Measurements from ENCODE around the gene CCDC102A. TPM values are rescaled to one million over a fixed set of nuclear protein-coding genes. Genes with fewer than 3 reads are reported as not detected.

Gene CCDC102A
- total RNA-seq, 1 donor from 2014 or later = 7.8 TPM

DNA sequence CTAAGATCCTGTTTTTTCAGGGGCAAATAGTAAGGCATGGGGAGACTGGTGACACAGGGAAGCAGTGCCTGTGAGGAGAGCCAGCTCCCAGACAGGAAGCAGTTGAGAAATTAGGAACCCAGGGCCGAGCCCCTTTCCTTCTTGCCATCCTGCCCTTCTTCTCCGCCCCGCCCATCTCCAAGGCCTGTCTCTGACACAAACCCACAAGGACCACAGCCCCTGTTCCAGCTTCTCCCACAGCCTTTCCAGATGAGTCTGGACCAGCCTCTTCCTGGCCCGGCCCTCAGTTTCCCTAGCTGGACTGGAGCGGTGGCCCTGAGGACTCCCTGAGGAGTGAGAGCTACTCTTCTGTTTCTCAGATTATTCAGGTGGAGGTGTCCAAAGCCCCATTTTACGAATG is 9.9 kb downstream of the CCDC102A start:
- H3K36me3 ChIP-seq (ENCODE audit: control insufficient read depth in 3 of 3, insufficient read depth in 3 of 3, low read length in 3 of 3) = peaks cover 0 to 2% (median 2%) of the 10 kb centered on the region in 3 donors

DNA sequence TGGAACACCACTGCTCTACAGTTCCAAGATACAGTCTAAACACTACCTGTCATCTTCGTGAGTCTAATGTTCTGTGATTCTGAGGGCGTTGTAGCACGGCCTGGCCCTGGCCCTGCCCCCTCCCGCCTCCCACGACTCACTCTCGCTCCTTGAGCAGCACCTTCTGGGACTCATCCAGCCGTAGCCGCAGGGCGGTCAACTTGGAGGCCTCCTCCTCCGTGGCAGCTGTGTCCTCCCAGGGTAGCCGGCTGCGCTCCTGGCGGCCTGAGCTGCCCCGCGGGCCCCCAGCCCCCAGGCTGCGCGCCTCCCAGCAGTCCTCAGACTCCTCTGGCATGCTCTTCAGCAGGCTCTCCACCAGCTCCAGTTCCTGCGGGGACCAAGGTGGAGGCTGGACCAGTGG is 10.6 kb downstream of the CCDC102A start:
- Histone ChIP-seq H3K4me3 (ENCODE audit: low read length in 3 of 3) (no peak overlapping the region), H3K27me3 (ENCODE audit: control insufficient read depth in 3 of 3, insufficient read depth in 3 of 3, low read length in 3 of 3) (no peaks in the 10 kb centered on the region), H3K9ac (ENCODE audit: low read depth in 1 of 3, low read length in 3 of 3) (no peak overlapping the region), H3K36me3 (ENCODE audit: control insufficient read depth in 3 of 3, insufficient read depth in 3 of 3, low read length in 3 of 3) (peaks cover 0 to 2% (median 2%) of the 10 kb centered on the region in 3 donors), H3K9me3 (ENCODE audit: control insufficient read depth in 3 of 3, low read length in 3 of 3) (no peaks in the 10 kb centered on the region), H3K27ac (ENCODE audit: low read depth, low read length) (no peak overlapping the region), H3K4me1 (ENCODE audit: control insufficient read depth in 3 of 3, insufficient read depth in 3 of 3, low read length in 3 of 3) (peaks cover 0 to 7% (median 6%) of the 10 kb centered on the region in 3 donors)

More for the DNA sequence above, 9.9 kb downstream of the CCDC102A start:
- H3K9me3 ChIP-seq (ENCODE audit: control insufficient read depth in 3 of 3, low read length in 3 of 3) = no peaks in the 10 kb centered on the region
- H3K4me1 ChIP-seq (ENCODE audit: control insufficient read depth in 3 of 3, insufficient read depth in 3 of 3, low read length in 3 of 3) = peaks cover 0 to 8% (median 8%) of the 10 kb centered on the region in 3 donors
- H3K9ac ChIP-seq (ENCODE audit: low read depth in 1 of 3, low read length in 3 of 3) = no peak overlapping the region
- H3K27ac ChIP-seq (ENCODE audit: low read depth, low read length) = no peak overlapping the region
- no peaks in the 10 kb centered on the region for H3K27me3 ChIP-seq (ENCODE audit: control insufficient read depth in 3 of 3, insufficient read depth in 3 of 3, low read length in 3 of 3)
- no peak overlapping the region for H3K4me3 ChIP-seq (ENCODE audit: low read length in 3 of 3)

GRCh38 chr16:57522960-57523359 is 13.4 kb downstream of the CCDC102A start:
- H3K27ac ChIP-seq (ENCODE audit: low read depth, low read length) = no peak overlapping the region
- peaks cover 0 to 3% (median 2%) of the 10 kb centered on the region in 3 donors for H3K36me3 ChIP-seq (ENCODE audit: control insufficient read depth in 3 of 3, insufficient read depth in 3 of 3, low read length in 3 of 3)
- no peaks in the 10 kb centered on the region for H3K4me1 ChIP-seq (ENCODE audit: control insufficient read depth in 3 of 3, insufficient read depth in 3 of 3, low read length in 3 of 3)
- no peak overlapping the region for H3K4me3 ChIP-seq (ENCODE audit: low read length in 3 of 3)
- no peaks in the 10 kb centered on the region for H3K27me3 ChIP-seq (ENCODE audit: control insufficient read depth in 3 of 3, insufficient read depth in 3 of 3, low read length in 3 of 3)
- H3K9ac ChIP-seq (ENCODE audit: low read depth in 1 of 3, low read length in 3 of 3) = no peak overlapping the region
- H3K9me3 ChIP-seq (ENCODE audit: control insufficient read depth in 3 of 3, low read length in 3 of 3) = no peaks in the 10 kb centered on the region

- peaks cover 0 to 6% (median 3%) of the 10 kb centered on the region in 3 donors for H3K36me3 ChIP-seq (ENCODE audit: control insufficient read depth in 3 of 3, insufficient read depth in 3 of 3, low read length in 3 of 3)
- H3K27ac ChIP-seq (ENCODE audit: low read depth, low read length) = no peak overlapping the region
- H3K27me3 ChIP-seq (ENCODE audit: control insufficient read depth in 3 of 3, insufficient read depth in 3 of 3, low read length in 3 of 3) = no peaks in the 10 kb centered on the region
- no peak overlapping the region for H3K4me3 ChIP-seq (ENCODE audit: low read length in 3 of 3)
- peaks cover 0 to 1% (median under 1%) of the 10 kb centered on the region in 3 donors for H3K4me1 ChIP-seq (ENCODE audit: control insufficient read depth in 3 of 3, insufficient read depth in 3 of 3, low read length in 3 of 3)
- H3K9me3 ChIP-seq (ENCODE audit: control insufficient read depth in 3 of 3, low read length in 3 of 3) = no peaks in the 10 kb centered on the region
- H3K9ac ChIP-seq (ENCODE audit: low read depth in 1 of 3, low read length in 3 of 3) = peak overlapping the region in 1 of 3 donors; percentile 8
Observed at GRCh38 chr16:57519796-57520360, 16.5 kb downstream of the CCDC102A start.

- Histone ChIP-seq H3K27me3 (ENCODE audit: control insufficient read depth in 3 of 3, insufficient read depth in 3 of 3, low read length in 3 of 3) (no peaks in the 10 kb centered on the region), H3K4me1 (ENCODE audit: control insufficient read depth in 3 of 3, insufficient read depth in 3 of 3, low read length in 3 of 3) (peaks cover 3 to 5% (median 3%) of the 10 kb centered on the region in 3 donors), H3K9me3 (ENCODE audit: control insufficient read depth in 3 of 3, low read length in 3 of 3) (no peaks in the 10 kb centered on the region), H3K9ac (ENCODE audit: low read depth in 1 of 3, low read length in 3 of 3) (no peak overlapping the region), H3K4me3 (ENCODE audit: low read length in 3 of 3) (no peak overlapping the region), H3K36me3 (ENCODE audit: control insufficient read depth in 3 of 3, insufficient read depth in 3 of 3, low read length in 3 of 3) (peaks cover 0 to 6% (median 3%) of the 10 kb centered on the region in 3 donors), H3K27ac (ENCODE audit: low read depth, low read length) (no peak overlapping the region)
Observed at GRCh38 chr16:57518922-57519321, 17.4 kb downstream of the CCDC102A start.

DNA sequence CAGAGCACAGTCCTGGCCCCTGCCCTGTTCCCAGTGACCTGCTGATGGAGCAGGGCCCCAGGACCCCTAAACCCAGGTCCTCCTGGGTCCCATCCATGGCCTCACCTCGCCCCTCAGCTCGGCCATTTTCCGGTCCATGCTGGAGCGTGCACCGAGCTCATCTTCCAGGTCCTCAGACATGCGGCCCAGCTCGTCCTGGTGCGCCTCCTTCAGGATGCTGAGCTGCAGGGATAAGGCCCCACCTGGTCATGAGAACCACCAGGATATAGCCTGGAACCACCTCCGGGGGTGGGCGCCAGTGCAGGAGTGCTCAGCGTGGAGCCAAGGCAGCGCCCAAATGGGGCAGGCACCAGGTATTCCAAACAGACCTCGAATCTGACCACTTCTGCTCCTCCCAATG is 17.9 kb downstream of the CCDC102A start:
- Histone ChIP-seq H3K9ac (ENCODE audit: low read depth in 1 of 3, low read length in 3 of 3) (no peak overlapping the region), H3K9me3 (ENCODE audit: control insufficient read depth in 3 of 3, low read length in 3 of 3) (no peaks in the 10 kb centered on the region), H3K4me1 (ENCODE audit: control insufficient read depth in 3 of 3, insufficient read depth in 3 of 3, low read length in 3 of 3) (peaks cover 3 to 5% (median 3%) of the 10 kb centered on the region in 3 donors), H3K27me3 (ENCODE audit: control insufficient read depth in 3 of 3, insufficient read depth in 3 of 3, low read length in 3 of 3) (no peaks in the 10 kb centered on the region), H3K27ac (ENCODE audit: low read depth, low read length) (no peak overlapping the region), H3K36me3 (ENCODE audit: control insufficient read depth in 3 of 3, insufficient read depth in 3 of 3, low read length in 3 of 3) (peaks cover 0 to 6% (median 3%) of the 10 kb centered on the region in 3 donors), H3K4me3 (ENCODE audit: low read length in 3 of 3) (no peak overlapping the region)

DNA sequence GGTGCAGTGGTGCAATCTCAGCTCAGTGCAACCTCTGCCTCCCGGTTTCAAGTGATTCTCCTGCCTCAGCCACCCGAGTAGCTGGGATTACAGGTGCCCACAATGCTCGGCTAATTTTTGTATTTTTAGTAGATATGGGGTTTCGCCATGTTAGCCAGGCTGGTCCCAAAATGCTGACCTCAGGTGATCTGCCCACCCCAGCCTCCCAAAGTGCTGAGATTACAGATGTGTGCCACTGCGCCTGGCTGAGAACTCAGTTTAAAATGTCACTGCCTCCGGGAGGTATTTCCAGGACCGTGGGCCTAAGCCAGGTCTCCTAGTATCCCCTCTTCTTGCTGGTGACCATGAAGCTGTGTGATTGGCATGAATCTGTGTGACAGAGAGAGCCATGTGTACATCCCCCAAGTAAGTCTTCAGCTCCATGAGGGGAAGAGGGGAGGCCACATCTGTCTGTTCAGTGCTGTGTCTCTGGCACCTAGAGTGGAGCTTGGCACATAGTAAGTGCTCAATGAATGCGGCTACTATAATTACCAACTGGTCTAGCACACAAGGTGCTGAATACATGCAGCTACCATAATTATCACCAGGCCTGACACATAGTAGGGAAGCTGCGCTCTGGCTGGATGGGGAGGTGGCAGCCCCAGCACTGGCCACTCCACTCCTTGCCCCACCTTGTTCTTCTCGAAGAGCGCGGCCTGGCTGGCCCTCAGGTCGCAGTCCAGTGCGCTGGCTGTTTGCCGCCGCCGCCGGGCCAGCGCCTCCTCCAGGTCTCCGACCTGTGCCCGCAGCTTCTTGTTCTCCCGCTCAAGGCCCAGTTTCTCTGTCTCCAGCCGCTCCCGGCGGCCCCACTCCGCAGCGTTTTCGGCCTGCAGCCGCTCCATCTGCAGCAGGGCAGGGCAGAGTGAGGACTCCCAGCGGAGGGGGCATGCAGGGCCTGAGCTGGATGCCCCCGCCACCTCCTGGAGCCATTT is 18.7 kb downstream of the CCDC102A start:
- Histone ChIP-seq H3K36me3 (ENCODE audit: control insufficient read depth in 3 of 3, insufficient read depth in 3 of 3, low read length in 3 of 3) (peaks cover 0 to 7% (median 3%) of the 10 kb centered on the region in 3 donors), H3K9ac (ENCODE audit: low read depth in 1 of 3, low read length in 3 of 3) (no peak overlapping the region)

GRCh38 chr16:57516773-57517172 is 19.6 kb downstream of the CCDC102A start:
- no peaks in the 10 kb centered on the region for H3K27me3 ChIP-seq (ENCODE audit: control insufficient read depth in 3 of 3, insufficient read depth in 3 of 3, low read length in 3 of 3)
- no peak overlapping the region for H3K9ac ChIP-seq (ENCODE audit: low read depth in 1 of 3, low read length in 3 of 3)
- no peaks in the 10 kb centered on the region for H3K9me3 ChIP-seq (ENCODE audit: control insufficient read depth in 3 of 3, low read length in 3 of 3)
- H3K4me1 ChIP-seq (ENCODE audit: control insufficient read depth in 3 of 3, insufficient read depth in 3 of 3, low read length in 3 of 3) = peaks cover 3 to 5% (median 3%) of the 10 kb centered on the region in 3 donors
- H3K27ac ChIP-seq (ENCODE audit: low read depth, low read length) = no peak overlapping the region
- H3K36me3 ChIP-seq (ENCODE audit: control insufficient read depth in 3 of 3, insufficient read depth in 3 of 3, low read length in 3 of 3) = peaks cover 0 to 8% (median 5%) of the 10 kb centered on the region in 3 donors
- no peak overlapping the region for H3K4me3 ChIP-seq (ENCODE audit: low read length in 3 of 3)

More for the DNA sequence above, 18.7 kb downstream of the CCDC102A start:
- Histone ChIP-seq H3K27me3 (ENCODE audit: control insufficient read depth in 3 of 3, insufficient read depth in 3 of 3, low read length in 3 of 3) (no peaks in the 10 kb centered on the region), H3K9me3 (ENCODE audit: control insufficient read depth in 3 of 3, low read length in 3 of 3) (no peaks in the 10 kb centered on the region), H3K27ac (ENCODE audit: low read depth, low read length) (no peak overlapping the region), H3K4me3 (ENCODE audit: low read length in 3 of 3) (no peak overlapping the region), H3K4me1 (ENCODE audit: control insufficient read depth in 3 of 3, insufficient read depth in 3 of 3, low read length in 3 of 3) (peaks cover 3 to 5% (median 3%) of the 10 kb centered on the region in 3 donors)

- Histone ChIP-seq H3K4me1 (ENCODE audit: control insufficient read depth in 3 of 3, insufficient read depth in 3 of 3, low read length in 3 of 3) (peaks cover 3 to 5% (median 3%) of the 10 kb centered on the region in 3 donors), H3K27ac (ENCODE audit: low read depth, low read length) (no peak overlapping the region), H3K4me3 (ENCODE audit: low read length in 3 of 3) (no peak overlapping the region), H3K9ac (ENCODE audit: low read depth in 1 of 3, low read length in 3 of 3) (no peak overlapping the region), H3K27me3 (ENCODE audit: control insufficient read depth in 3 of 3, insufficient read depth in 3 of 3, low read length in 3 of 3) (no peaks in the 10 kb centered on the region), H3K36me3 (ENCODE audit: control insufficient read depth in 3 of 3, insufficient read depth in 3 of 3, low read length in 3 of 3) (peaks cover 0 to 7% (median 5%) of the 10 kb centered on the region in 3 donors), H3K9me3 (ENCODE audit: control insufficient read depth in 3 of 3, low read length in 3 of 3) (no peaks in the 10 kb centered on the region)
Observed at GRCh38 chr16:57516176-57516725, 20.1 kb downstream of the CCDC102A start.

Data from skeletal muscle tissue (tissue), 4 donors.